ENCODE data around the gene ZNF469. TPM values are rescaled to one million over a fixed set of nuclear protein-coding genes. Genes with fewer than 3 reads are reported as not detected.

Gene ZNF469
- polyA plus RNA-seq, 1 donor, result 1.0 TPM

DNA sequence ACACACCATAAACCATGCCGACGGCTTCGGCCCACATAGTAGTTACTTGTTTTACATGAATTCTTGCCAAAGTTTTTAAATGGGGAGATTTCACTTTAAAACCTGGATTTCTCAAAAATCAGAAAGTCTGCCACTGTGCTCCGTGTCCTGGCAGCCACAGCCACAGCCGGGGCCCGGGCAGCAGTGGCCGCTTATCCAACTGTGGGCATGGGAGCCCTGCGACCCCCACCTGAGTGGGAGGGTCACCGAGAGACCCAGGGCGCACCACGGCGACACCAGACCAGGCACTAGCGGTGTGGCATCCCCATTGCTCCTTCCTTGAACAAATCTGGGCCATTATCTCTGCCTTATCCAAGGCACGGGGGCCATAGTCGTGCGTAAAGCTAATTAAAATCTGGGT, 30.0 kb downstream of the ZNF469 start:
- H3K4me3 ChIP-seq (ENCODE audit: low read length), result no peak overlapping the region
- WGBS (ENCODE audit: insufficient coverage, low lambda C conversion rate), result no CpG with 5 or more reads among the region's 16 CpGs
- H3K36me3 ChIP-seq (ENCODE audit: control insufficient read depth, insufficient read depth, low read length), result no peaks in the 10 kb centered on the region
- H3K27ac ChIP-seq (ENCODE audit: low read length), result no peak overlapping the region
- no peaks in the 10 kb centered on the region for H3K27me3 ChIP-seq (ENCODE audit: control insufficient read depth, insufficient read depth, low read length)
- no peaks in the 10 kb centered on the region for H3K9me3 ChIP-seq (ENCODE audit: control insufficient read depth, low read depth, low read length)
- H3K4me1 ChIP-seq (ENCODE audit: control insufficient read depth, insufficient read depth, low read length), result peaks cover 2% of the 10 kb centered on the region
- no peak for DNase-seq

DNA sequence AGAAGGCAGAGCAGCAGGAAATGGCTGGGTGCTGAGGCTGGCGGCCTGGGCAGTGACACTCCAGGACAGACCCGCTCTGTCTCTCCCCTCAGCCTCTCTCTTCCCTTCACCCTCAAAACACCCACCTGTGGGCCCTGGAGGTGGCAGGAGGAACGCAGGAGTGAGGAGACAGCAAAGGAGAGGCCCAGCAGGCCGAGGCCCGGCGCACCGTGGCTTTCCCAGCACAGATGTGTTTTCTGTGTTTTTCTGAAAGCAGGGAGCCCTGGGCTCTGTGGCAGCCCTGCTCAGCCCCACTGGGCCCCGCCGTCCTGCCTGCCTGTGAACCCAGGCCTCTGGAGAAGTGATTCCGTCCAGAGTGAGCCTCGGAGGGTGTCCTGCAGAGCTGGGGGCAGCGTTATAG, 30.5 kb downstream of the ZNF469 start:
- Histone ChIP-seq H3K9me3 (ENCODE audit: control insufficient read depth, low read depth, low read length) (no peaks in the 10 kb centered on the region), H3K36me3 (ENCODE audit: control insufficient read depth, insufficient read depth, low read length) (no peaks in the 10 kb centered on the region), H3K27me3 (ENCODE audit: control insufficient read depth, insufficient read depth, low read length) (no peaks in the 10 kb centered on the region), H3K4me3 (ENCODE audit: low read length) (no peak overlapping the region), H3K4me1 (ENCODE audit: control insufficient read depth, insufficient read depth, low read length) (peaks cover 2% of the 10 kb centered on the region), H3K27ac (ENCODE audit: low read length) (no peak overlapping the region)
- no peak for DNase-seq
- no CpG with 5 or more reads among the region's 12 CpGs for WGBS (ENCODE audit: insufficient coverage, low lambda C conversion rate)

DNA sequence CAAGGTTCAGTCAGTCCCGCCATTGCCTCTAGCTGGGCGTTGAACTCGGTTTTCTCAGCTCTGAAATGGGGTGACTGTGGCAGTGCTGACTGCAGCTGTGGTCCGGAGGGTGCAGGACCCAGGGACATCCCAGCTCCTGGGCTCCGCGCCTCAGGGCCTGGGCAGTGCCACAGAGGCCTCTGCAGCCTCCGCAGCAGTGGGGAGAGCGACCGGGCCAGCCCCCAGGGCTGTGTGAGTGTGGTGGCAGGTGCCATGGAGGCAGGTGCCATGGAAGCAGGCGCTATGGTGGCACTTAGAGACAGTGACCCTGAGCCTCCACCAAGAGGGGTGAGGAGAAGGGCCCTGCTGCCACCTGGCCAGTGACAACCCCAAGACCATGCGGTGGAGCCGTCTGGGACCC, 30.9 kb downstream of the ZNF469 start:
- no peak for DNase-seq
- H3K27ac ChIP-seq (ENCODE audit: low read length), result no peak overlapping the region
- no peaks in the 10 kb centered on the region for H3K9me3 ChIP-seq (ENCODE audit: control insufficient read depth, low read depth, low read length)
- no peaks in the 10 kb centered on the region for H3K36me3 ChIP-seq (ENCODE audit: control insufficient read depth, insufficient read depth, low read length)
- peaks cover under 1% of the 10 kb centered on the region for H3K4me1 ChIP-seq (ENCODE audit: control insufficient read depth, insufficient read depth, low read length)
- no peaks in the 10 kb centered on the region for H3K27me3 ChIP-seq (ENCODE audit: control insufficient read depth, insufficient read depth, low read length)
- WGBS (ENCODE audit: insufficient coverage, low lambda C conversion rate), result no CpG with 5 or more reads among the region's 12 CpGs
- no peak overlapping the region for H3K4me3 ChIP-seq (ENCODE audit: low read length)

DNA sequence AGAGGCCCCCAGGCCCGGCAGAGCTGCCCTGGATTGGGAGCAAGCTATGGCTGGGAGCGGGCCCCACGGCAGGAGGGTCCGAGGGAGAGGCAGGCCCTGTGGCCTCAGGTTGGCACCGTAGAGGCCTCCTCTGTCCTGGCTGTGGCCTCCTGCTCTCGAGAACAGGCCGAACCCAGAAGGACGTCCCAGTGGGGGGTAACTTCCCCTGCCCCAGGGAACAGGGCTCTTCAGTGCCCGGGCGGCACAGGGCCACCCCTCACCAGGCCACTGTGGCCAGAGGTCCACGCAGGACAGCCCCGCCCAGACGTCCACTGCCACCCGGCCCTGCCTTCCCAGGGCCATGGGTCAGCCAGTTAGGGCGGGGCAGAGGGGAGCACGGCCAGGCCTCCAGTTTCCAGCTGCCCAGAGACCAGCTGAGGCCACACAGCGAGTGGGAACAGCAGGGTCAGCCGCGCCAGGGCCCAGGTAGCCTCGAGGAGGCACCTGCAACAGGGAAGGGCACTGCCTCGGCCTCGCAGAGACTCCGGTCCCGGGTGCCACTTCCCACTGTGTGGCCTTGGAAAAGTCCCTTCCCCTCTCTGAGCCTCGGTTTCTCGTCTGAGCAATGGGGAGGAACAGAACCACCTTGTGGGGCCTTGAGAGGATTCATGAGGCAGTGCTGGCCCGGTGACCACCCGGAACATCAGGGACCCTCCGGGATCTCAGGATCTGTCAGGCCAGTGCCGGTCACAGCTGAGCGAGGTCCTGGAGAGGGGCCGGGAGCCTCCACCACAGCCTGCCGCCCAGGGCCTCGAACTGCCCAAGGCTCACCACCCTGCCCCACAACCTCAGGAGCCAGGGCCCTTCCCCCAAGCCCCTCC, 32.0 kb downstream of the ZNF469 start:
- H3K27ac ChIP-seq (ENCODE audit: low read length), result no peak overlapping the region
- DNase-seq, result no peak
- WGBS (ENCODE audit: insufficient coverage, low lambda C conversion rate), result no CpG with 5 or more reads among the region's 34 CpGs
- no peaks in the 10 kb centered on the region for H3K36me3 ChIP-seq (ENCODE audit: control insufficient read depth, insufficient read depth, low read length)
- no peak overlapping the region for H3K4me3 ChIP-seq (ENCODE audit: low read length)
- no peaks in the 10 kb centered on the region for H3K27me3 ChIP-seq (ENCODE audit: control insufficient read depth, insufficient read depth, low read length)
- H3K4me1 ChIP-seq (ENCODE audit: control insufficient read depth, insufficient read depth, low read length), result no peaks in the 10 kb centered on the region
- H3K9me3 ChIP-seq (ENCODE audit: control insufficient read depth, low read depth, low read length), result no peaks in the 10 kb centered on the region

DNA sequence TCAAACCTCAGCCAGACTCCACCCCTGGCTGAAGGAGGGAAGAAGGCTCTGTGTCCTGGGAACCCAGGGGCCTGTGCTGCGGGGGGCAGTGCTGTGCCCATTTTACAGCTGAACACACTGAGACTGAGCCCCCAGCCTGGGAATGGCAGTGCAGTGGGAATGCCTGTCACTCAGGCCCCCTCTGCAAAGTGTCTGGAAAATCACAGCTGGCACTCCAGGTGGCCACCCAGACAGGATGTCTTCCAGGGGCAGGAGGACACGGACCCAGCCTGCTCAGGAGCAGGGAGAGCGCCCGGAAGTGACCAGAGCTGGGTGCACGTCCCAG, 32.6 kb downstream of the ZNF469 start:
- no peak overlapping the region for H3K4me3 ChIP-seq (ENCODE audit: low read length)
- no CpG with 5 or more reads among the region's 5 CpGs for WGBS (ENCODE audit: insufficient coverage, low lambda C conversion rate)
- H3K4me1 ChIP-seq (ENCODE audit: control insufficient read depth, insufficient read depth, low read length), result no peaks in the 10 kb centered on the region
- DNase-seq, result no peak
- no peaks in the 10 kb centered on the region for H3K36me3 ChIP-seq (ENCODE audit: control insufficient read depth, insufficient read depth, low read length)
- no peak overlapping the region for H3K27ac ChIP-seq (ENCODE audit: low read length)
- H3K9me3 ChIP-seq (ENCODE audit: control insufficient read depth, low read depth, low read length), result no peaks in the 10 kb centered on the region
- H3K27me3 ChIP-seq (ENCODE audit: control insufficient read depth, insufficient read depth, low read length), result no peaks in the 10 kb centered on the region

DNA sequence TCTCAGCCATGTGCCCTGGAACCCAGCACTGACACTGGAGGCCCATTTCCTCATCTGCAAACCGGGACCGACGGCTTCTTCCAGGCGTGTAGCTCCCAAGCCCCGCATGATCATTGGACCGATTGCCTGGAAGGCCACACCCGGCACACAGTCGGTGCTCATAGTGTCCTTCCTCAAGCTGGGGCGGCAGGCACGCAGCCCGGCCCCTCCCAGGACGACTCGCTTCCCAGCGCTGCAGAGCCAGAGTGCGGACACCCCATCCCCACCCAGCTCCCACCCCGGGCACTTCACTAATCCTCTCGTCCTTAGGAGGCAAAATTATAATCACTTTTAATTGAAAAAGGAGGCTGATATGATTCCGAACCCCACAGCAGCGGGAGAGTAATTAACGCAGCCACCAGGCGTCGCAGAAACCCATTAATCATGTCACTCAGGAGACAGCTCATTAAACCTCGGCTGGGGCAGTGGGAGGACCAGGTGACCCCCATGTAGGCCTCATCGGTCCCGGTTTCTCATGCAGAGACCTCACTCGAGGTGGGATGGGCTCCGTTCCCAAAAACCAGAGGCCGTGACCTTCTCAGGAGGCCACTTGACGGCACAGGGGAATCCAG, 33.1 kb downstream of the ZNF469 start:
- no peak for DNase-seq

DNA sequence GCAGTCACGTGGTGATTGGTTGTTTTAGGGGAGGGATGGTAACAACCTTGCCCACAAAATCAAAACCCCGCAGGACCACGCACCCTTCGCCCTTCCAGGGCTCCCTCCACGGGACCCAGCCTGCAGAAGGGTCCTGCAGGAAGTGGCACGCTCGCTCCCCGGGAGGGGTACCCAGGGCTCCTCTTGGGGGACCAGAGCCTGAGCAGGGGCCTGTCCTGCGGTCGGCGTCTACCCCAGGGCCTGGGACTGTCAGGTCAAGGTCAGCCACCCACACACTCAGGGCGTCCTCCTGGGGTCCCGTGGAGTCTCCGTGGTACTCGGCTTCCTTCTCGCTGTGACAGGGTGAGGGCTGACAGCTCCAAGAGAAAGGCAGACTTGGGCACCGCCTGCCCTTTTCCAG, 33.9 kb downstream of the ZNF469 start:
- Histone ChIP-seq H3K36me3 (ENCODE audit: control insufficient read depth, insufficient read depth, low read length) (no peaks in the 10 kb centered on the region), H3K27ac (ENCODE audit: low read length) (no peak overlapping the region), H3K4me1 (ENCODE audit: control insufficient read depth, insufficient read depth, low read length) (no peaks in the 10 kb centered on the region), H3K9me3 (ENCODE audit: control insufficient read depth, low read depth, low read length) (no peaks in the 10 kb centered on the region), H3K27me3 (ENCODE audit: control insufficient read depth, insufficient read depth, low read length) (no peaks in the 10 kb centered on the region), H3K4me3 (ENCODE audit: low read length) (no peak overlapping the region)
- no peak for DNase-seq
- WGBS (ENCODE audit: insufficient coverage, low lambda C conversion rate), result no CpG with 5 or more reads among the region's 17 CpGs

More for the DNA sequence above, 33.1 kb downstream of the ZNF469 start:
- no peaks in the 10 kb centered on the region for H3K27me3 ChIP-seq (ENCODE audit: control insufficient read depth, insufficient read depth, low read length)
- H3K27ac ChIP-seq (ENCODE audit: low read length), result no peak overlapping the region
- H3K9me3 ChIP-seq (ENCODE audit: control insufficient read depth, low read depth, low read length), result no peaks in the 10 kb centered on the region
- no peaks in the 10 kb centered on the region for H3K36me3 ChIP-seq (ENCODE audit: control insufficient read depth, insufficient read depth, low read length)
- WGBS (ENCODE audit: insufficient coverage, low lambda C conversion rate), result no CpG with 5 or more reads among the region's 29 CpGs
- no peak overlapping the region for H3K4me3 ChIP-seq (ENCODE audit: low read length)
- no peaks in the 10 kb centered on the region for H3K4me1 ChIP-seq (ENCODE audit: control insufficient read depth, insufficient read depth, low read length)

DNA sequence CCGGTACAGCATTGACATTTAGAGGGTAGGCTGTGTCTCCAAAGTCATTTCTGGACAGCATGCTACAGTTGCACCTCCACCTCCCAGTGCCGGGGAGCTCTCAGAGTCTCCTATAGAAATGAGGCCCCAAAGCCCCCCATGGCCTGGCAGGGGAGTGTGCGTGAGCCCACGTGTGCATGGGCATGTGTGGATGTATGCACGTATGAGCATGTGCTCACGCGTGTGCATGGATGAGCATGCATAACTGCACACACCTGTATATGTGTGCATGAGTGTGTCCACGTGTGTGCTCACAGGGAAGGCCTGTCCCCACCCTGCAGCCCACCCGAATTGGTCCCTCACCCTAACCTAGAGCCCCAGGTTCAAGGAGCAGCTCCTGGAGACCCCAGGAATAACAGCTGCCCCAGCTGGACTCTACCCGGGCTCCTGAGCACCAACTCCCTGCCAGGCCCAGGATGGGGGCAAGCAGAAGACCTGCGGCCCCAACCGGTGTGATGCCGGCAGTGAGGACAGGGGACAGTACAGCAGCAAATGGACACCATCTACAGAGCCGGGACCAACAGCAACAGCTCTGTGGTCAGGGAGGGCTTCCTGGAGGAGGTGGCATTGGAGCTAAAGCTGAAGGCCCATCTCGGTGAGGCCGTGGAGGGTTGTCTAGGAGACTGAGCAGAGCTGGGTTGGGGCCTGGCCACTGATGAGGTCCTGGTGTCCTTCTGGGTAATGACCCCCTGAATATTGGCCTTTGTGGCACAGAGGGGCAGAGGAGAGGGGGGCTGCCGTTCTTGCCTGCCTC, 35.1 kb downstream of the ZNF469 start:
- Histone ChIP-seq H3K27ac (ENCODE audit: low read length) (no peak overlapping the region), H3K9me3 (ENCODE audit: control insufficient read depth, low read depth, low read length) (no peaks in the 10 kb centered on the region), H3K36me3 (ENCODE audit: control insufficient read depth, insufficient read depth, low read length) (no peaks in the 10 kb centered on the region), H3K4me3 (ENCODE audit: low read length) (no peak overlapping the region), H3K4me1 (ENCODE audit: control insufficient read depth, insufficient read depth, low read length) (no peaks in the 10 kb centered on the region), H3K27me3 (ENCODE audit: control insufficient read depth, insufficient read depth, low read length) (no peaks in the 10 kb centered on the region)
- no CpG with 5 or more reads among the region's 17 CpGs for WGBS (ENCODE audit: insufficient coverage, low lambda C conversion rate)
- DNase-seq, result no peak

DNA sequence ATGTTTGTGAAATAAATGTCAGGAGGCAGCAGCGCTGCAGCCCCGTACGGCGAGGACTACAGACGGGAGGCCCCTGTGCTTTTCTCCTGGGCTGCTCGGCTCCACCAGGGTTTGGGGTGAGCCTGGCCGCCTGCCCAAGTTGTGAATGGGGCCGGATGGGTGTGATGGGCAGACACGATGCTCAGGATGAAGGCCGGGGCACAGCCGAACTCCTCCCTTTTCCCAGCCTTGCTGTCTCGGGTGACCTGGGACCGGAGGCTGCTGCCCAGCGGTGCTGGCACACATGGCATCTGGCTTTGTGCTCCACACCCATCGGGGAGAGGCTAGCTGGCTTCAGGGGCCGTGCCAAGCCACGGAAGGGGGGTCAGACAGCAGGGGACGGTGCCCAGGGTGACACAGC, 36.1 kb downstream of the ZNF469 start:
- WGBS (ENCODE audit: insufficient coverage, low lambda C conversion rate), result no CpG with 5 or more reads among the region's 18 CpGs
- Histone ChIP-seq H3K9me3 (ENCODE audit: control insufficient read depth, low read depth, low read length) (no peaks in the 10 kb centered on the region), H3K27ac (ENCODE audit: low read length) (no peak overlapping the region), H3K4me1 (ENCODE audit: control insufficient read depth, insufficient read depth, low read length) (no peaks in the 10 kb centered on the region), H3K36me3 (ENCODE audit: control insufficient read depth, insufficient read depth, low read length) (no peaks in the 10 kb centered on the region), H3K4me3 (ENCODE audit: low read length) (no peak overlapping the region), H3K27me3 (ENCODE audit: control insufficient read depth, insufficient read depth, low read length) (no peaks in the 10 kb centered on the region)
- DNase-seq, result no peak

DNA sequence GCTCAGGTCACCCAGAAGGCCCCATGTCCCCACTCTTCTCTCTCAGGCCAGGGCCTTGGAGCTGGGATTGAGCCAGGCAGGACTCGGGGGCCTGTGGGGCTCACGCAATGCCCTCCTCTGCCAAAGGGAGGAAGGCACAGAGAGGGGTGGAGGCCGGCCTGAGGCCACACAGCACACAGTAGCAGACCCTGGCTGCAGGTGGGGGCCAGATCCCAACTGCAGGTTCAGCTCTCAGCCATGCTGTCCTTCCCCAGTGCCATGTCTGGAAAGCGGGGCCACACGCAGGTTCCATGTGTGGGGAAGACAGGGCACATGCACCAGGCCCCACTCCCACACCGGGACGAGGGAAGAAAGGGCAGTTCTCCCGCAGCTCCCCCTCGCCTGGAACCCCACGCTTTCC, 37.0 kb downstream of the ZNF469 start:
- Histone ChIP-seq H3K9me3 (ENCODE audit: control insufficient read depth, low read depth, low read length) (no peaks in the 10 kb centered on the region), H3K4me1 (ENCODE audit: control insufficient read depth, insufficient read depth, low read length) (no peaks in the 10 kb centered on the region), H3K27me3 (ENCODE audit: control insufficient read depth, insufficient read depth, low read length) (no peaks in the 10 kb centered on the region), H3K27ac (ENCODE audit: low read length) (no peak overlapping the region), H3K4me3 (ENCODE audit: low read length) (no peak overlapping the region), H3K36me3 (ENCODE audit: control insufficient read depth, insufficient read depth, low read length) (no peaks in the 10 kb centered on the region)
- DNase-seq, result no peak
- WGBS (ENCODE audit: insufficient coverage, low lambda C conversion rate), result no CpG with 5 or more reads among the region's 10 CpGs

Data from large intestine (tissue), 3 donors.